ENCODE results near the gene CCDC57. TPM values are rescaled to one million over a fixed set of nuclear protein-coding genes. Genes with fewer than 3 reads are reported as not detected.
A peak's percentile ranks its signal among the peaks of the same experiment; 100 is the strongest.

CCDC57 gene
- total and polyA plus RNA-seq, 9 of the 15 experiments (the other 6 are each of a cell fraction or from before 2014, with no cell fraction given), result 0.83 to 36.2 (median 13.6) TPM

DNA sequence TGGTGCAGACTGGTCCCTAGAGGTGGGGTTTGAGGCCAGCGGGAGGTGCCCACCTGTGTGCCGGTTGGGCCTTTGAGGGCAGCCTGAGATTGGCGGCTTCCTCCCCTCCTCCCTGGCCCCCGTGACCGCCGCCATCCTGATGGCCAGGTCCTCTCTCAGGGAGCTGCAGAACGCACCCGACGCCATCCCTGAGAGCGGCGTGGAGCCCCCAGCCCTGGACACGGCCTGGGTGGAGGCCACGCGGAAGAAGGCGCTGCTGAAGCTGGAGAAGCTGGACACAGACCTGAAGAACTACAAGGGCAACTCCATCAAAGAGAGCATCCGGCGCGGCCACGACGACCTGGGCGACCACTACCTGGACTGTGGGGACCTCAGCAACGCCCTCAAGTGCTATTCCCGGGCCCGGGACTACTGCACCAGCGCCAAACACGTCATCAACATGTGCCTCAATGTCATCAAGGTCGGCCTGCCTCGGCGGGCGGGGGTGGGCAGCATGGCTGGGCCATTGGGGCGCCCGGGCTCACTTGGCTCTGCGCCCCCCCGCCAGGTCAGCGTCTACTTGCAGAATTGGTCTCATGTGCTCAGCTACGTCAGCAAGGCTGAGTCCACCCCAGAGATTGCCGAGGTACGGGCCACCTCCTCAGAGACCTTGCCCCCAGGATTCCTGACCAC, 158.2 kb downstream of the CCDC57 start:
- 0 out of 2 replicates have a peak, but pooled peaks have one; percentile 22 for TF ChIP-seq RBFOX2 (IDR thresholded peaks at IDR 0.05; ENCODE audit: low read depth, low read length)
- TF ChIP-seq TCF7 (IDR thresholded peaks at IDR 0.05; ENCODE audit: borderline replicate concordance), result no peak
- TF ChIP-seq CREM (IDR thresholded peaks at IDR 0.05; ENCODE audit: low read depth), result peak; percentile 78
- TF ChIP-seq POLR2G (IDR thresholded peaks at IDR 0.05; ENCODE audit: low read depth, low read length), result peak; percentile 37; the same call in 1 of the 2 replicates
- peak; percentile 73 for TF ChIP-seq CREB1 (IDR thresholded peaks at IDR 0.05)
- TF ChIP-seq CREB1 (CRISPR knock-in tag; IDR thresholded peaks at IDR 0.05), result no peak
- 91% methylated on average over 29 of the region's 38 CpGs for WGBS (ENCODE audit: insufficient coverage, low coverage, missing lambda C conversion rate)
- Histone ChIP-seq H3K4me2 (ENCODE audit: insufficient read depth, low read length) (no peak overlapping the region), H3K9me1 (ENCODE audit: control insufficient read depth, insufficient read depth, low read length) (no peaks in the 10 kb centered on the region), H3K27me3 (ENCODE audit: control insufficient read depth in 2 of 2, insufficient read depth in 2 of 2, low read length in 2 of 2) (no peaks in the 10 kb centered on the region), H4K20me1 (replicated peaks; ENCODE audit: control insufficient read depth, insufficient read depth, low read length) (peaks cover 11% of the 10 kb centered on the region; the same call in 1 of the 2 replicates), H3K4me3 (no peak overlapping the region), H3K27ac (ENCODE audit: extremely low read depth, low read depth, low read length) (no peak overlapping the region), H2AFZ (ENCODE audit: low read depth, low read length) (no peak overlapping the region), H3K4me1 (replicated peaks in 1 of 2; ENCODE audit: control insufficient read depth in 2 of 2, insufficient read depth in 2 of 2, low read length in 2 of 2) (peaks cover 6 to 90% of the 10 kb centered on the region in 2 experiments; a peak in 3 of 5 replicates), H3K79me2 (ENCODE audit: control insufficient read depth, insufficient read depth, low read length) (peaks cover 28% of the 10 kb centered on the region), H3K36me3 (ENCODE audit: control insufficient read depth, insufficient read depth, low read length) (peaks cover 78% of the 10 kb centered on the region; the same call in 2 of the 3 replicates), H3K9ac (ENCODE audit: insufficient read depth in 1 of 2, low read depth in 2 of 2, low read length in 2 of 2) (peak overlapping the region in 1 of 2 experiments; percentile 97; a peak in 1 of 4 replicates), H3K9me3 (replicated peaks; ENCODE audit: control insufficient read depth, insufficient read depth, low read depth, low read length) (no peaks in the 10 kb centered on the region)
- TSS peak; percentile 27 for BruUV-seq (replicated peaks)
- POLR2A ChIA-PET, result interaction anchor here (0.7 to 1.7 kb wide), 4 partner anchors 8 to 27 kb away, joined by 3 to 11 read pairs (median 4); no protein-coding TSS in a partner anchor
- DNase-seq (ENCODE audit: extremely low read depth in 1 of 4, low spot score in 3 of 4), result no peak
- in situ Hi-C loops (cut with MboI) (no loop called here), intact Hi-C loops (cut with micrococcal nuclease) (no loop called here)
- no peak for FAIRE-seq
- CTCF ChIA-PET (ENCODE audit: low intra/inter-chr PET ratio), result no interaction called here
- ATAC-seq, result no peak
